ENCODE measurements around the gene ING1.
"Not testable (repeated sequence)": the region's sequence is repeated elsewhere in the genome, so short reads cannot be mapped to it uniquely, and the experiment has no call there.

ING1 gene

GRCh38 chr13:110713642-110713952 lies at the start of gene ING1:
TSS of gene ING1 (plus strand) at chr13:110713700. CDS start at chr13:110714150, 450 bp downstream.
- no peak for DNase-seq

GRCh38 chr13:110664041-110664440 lies 49.5 kb upstream of the ING1 start:
- DNase-seq = no peak

DNA sequence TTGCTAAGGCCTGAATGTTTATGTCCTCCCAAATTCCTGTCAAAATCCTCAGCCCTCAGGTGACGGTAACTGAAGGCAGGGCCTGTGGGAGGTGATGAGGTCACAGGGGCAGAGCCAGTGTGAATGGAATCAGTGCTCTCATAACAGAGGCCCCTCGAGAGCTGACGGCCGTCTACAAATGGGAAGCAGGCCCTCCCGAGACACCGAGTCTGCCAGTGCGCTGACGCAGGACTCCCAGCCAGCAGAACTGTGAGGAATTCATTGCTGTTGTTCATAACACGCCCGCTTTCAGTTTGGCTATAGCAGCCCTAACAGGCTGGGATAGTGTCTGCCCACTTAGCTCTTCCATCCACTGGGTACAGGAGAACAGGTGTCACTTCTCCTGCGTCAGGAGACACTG lies 48.8 kb upstream of the ING1 start:
- DNase-seq = no peak

- DNase-seq = no peak
Measured at GRCh38 chr13:110665491-110666254, 47.8 kb upstream of the ING1 start.

DNA sequence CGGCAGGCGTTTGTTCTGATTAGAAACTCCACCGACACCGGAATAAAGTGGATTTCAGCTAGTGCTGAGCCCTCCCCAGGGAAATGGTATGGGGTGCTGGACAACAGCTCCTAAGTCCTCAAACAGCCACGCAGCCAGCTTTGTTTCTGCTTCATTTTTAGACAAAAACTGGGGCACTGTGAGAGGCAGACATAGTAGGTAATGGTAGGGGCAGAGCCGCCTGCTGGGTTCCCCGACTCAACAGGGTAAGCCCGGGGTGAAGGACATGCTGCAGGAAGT lies 47.3 kb upstream of the ING1 start:
- DNase-seq = no peak

GRCh38 chr13:110669036-110669435 lies 44.5 kb upstream of the ING1 start:
- DNase-seq = no peak

DNA sequence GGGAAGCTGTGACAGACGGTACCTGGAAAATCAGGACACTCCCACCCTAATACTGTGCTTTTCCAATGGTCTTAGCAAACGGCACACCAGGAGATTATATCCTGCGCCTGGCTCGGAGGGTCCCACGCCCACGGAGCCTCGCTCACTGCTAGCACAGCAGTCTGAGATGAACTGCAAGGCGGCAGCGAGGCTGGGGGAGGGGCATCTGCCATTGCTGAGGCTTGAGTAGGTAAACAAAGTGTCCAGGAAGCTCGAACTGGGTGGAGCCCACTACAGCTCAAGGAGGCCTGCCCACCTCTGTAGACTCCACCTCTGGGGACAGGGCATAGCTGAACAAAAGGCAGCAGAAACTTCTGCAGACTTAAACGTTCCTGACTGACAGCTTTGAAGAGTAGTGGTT lies 43.7 kb upstream of the ING1 start:
- not testable (repeated sequence) for DNase-seq

- DNase-seq = no peak
Measured at GRCh38 chr13:110676595-110677587, 36.6 kb upstream of the ING1 start.

GRCh38 chr13:110677731-110678545 lies 35.6 kb upstream of the ING1 start:
- DNase-seq = no peak

DNA sequence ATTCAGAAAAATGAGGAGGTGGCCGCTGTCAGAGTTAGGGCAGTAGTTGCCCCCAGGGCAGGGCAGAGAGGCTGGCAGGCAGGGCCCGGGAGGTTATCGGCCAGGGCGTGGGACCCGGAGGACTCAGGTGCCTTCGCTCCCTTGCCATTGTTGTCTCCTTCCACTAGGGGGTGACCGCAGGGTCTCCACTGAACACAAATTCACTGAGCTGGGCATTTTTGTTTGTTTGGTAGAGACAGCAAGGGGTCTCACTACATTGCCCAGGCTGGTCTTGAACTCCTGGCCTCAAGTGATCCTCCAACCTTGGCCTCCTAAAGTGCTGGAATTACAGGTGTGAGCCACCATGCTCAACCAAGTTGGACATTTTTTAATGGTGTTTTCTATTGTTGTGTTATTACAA lies 32.6 kb upstream of the ING1 start:
- no peak for DNase-seq

DNA sequence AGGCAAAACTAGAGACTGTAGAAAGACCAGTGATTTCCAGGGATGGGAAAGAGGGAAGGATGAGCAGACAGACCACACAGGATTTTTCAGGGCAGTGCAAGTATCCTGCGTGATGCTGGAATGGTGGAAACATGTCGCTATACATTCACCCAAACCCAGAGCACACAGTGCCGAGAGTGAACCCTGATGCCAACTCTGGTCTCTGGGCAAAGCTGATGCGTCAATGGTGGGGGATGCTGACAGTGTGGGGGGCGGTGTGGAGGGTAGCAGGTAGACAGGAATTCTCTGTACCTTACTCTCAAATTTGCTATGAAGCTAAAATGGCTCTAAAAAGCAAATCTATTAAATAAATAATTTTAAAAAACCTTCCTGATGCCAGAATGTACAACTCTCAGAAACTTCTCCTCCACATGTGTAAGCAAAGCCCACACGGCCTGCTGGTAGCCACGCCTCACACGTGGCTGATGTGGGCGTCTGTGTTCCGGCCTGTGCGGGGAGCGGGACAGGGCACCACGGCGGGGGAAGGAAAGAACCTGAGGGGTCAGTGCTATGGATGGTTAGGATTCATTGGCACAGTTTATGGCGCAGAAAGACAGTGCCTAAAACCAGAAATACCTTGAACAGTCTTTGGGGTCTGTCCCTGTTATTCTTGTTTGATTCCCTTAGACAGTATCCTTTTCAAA lies 31.5 kb upstream of the ING1 start:
- no peak for DNase-seq

DNA sequence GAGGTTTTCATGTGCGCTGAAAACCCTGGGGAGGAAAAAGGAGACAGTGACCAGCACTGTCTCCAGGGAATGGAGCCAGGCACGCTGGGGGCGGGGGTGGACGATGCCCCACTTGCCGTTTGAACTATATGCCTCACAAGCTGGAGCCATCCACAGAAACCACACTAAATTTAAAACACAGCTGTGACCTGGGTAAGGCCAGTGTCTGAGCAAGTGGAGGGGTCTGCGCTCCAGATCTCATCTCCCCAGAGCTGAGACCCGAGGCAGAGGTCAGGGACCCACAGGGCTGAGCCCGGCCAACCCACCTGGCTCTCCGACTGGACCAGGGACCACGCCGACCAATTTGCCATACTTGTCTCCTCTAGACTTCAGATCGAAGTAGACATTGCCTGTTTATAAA lies 30.8 kb upstream of the ING1 start:
- DNase-seq = no peak

GRCh38 chr13:110683203-110683883 lies 30.2 kb upstream of the ING1 start:
- DNase-seq = no peak

DNA sequence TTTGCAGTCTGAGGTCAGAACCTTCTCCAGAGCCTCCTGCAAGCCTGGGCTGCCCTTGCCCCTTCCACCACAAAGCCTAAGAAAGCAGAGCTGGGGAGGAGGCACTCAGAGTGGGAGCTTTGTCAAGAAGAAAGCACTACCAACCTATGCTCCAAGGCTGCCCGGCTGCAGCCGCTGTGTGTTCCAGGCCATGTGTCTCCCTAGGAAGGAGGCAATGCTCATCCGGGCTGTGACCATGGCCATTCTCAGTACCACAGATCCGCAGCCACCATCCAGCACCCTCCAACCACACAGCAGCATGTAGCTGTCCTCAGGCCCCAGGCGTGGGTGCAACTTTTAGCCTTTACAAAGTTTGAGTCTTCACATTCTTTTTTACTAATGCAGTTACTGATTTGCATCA lies 29.6 kb upstream of the ING1 start:
- no peak for DNase-seq

DNA sequence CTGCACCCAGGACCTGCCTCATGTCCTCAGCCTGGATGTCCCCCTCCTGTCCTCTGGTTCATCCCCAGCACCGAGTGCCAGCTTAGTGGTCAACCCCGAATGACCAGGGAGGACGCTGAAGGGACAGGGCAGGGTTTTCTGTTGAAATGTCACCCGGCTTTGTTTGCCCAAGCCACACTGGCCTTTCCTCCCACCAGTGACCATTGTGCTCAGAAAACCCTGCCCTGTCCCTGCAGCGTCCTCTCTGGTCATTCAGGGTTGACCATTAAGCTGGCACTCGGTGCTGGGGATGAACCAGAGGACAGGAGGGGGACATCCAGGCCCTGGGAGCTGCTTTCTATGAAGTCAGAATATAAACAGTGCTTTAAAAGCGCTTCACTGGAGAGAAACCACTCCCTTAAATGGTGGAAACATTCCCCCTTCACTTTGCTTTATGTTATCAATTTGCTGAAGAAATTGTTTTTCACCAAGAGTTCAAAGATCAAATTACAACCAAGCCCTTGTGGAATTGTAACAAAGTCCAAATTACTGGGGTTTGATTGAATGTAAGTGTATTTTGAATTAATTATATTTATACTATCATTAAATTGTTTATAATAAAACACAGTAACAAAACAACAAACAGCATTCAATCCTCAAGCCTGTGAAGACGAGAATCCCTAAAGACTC lies 29.0 kb upstream of the ING1 start:
- no peak for DNase-seq

DNA sequence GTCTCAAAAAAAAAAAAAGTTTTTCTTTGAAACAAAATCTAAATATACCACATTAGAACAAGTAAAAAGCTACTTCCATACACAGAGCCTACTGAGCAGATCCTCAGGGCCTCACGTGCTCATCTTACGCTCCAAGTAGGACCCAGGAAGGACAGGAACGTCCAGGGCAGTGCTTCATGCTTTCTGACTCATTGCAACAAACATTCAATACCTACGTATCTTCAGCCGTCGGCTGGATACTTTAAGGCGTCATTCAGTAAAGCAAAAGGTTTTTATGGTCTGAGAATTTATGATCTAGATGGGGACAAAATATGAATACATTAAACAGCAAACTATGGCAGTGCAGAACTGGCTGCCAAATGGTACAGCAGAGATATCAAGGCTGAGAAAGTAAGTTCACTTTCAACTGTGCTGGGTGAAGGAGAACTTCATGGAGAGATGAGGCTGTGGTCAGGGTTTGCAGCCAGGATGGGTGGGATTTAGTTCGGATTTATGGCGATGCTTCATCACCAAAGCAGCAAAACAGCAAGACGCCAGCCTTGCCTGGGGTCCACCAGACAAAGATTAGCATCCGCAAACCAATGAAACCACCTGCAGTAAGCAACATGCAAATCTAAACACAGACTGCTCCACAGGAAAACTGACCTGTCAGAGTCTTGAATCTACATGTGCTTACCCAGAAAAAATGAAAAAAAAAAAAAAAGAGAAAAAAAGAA lies 28.0 kb upstream of the ING1 start:
- no peak for DNase-seq

DNA sequence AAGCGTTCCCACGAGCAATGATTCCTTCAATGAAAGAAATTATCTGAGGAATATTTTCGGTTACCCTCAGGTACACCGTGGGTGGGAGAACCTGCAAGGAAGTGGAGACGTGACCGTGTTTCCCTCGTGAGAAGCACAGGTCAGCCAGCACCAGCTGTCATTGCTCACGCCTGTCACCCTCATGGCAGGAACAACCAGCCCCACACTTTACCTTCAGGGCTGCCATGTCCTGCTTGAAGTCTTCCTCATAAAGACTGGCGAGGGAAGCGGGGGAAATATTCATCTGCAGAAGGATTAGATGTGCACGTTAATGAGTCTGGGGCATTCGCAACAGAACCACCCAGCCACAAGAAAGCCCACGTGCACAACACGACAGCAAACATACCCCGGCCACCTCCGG lies 25.8 kb upstream of the ING1 start:
- DNase-seq = no peak

GRCh38 chr13:110689041-110689440 lies 24.5 kb upstream of the ING1 start:
- DNase-seq = no peak

GRCh38 chr13:110689711-110690110 lies 23.8 kb upstream of the ING1 start:
- no peak for DNase-seq

- no peak for DNase-seq
Measured at GRCh38 chr13:110690516-110690915, 23.0 kb upstream of the ING1 start.

DNA sequence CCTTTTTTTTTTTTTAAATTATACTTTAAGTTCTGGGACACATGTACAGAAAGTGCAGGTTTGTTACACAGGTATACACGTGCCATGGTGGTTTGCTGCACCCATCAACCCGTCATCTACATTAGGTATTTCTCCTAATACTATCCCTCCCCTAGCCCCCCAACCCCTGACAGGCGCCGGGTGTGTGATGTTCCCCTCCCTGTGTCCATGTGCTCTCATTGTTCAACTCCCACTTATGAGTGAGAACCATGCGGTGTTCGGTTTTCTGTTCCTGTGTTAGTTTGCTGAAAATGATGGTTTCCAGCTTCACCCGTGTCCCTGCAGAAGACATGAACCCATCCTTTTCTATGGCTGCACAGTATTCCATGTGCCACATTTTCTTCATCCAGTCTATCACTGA lies 17.7 kb upstream of the ING1 start:
- DNase-seq = not testable (repeated sequence)

Data from SHP77 treated with DMSO at 0.1 percent for 48 hours (cell line).